Testis (tissue), 2 donors: ENCODE results near the gene PLA2R1.

ENCODE experiments used
- CTCF ChIP-seq, 3 experiments: fragments of 450-650 bp in 2 of 3; fragments of 200-600 bp in 1 of 3; sonication (generic) in 1 of 3; IDR thresholded peaks; one replicate each; pipeline ENCODE4 v1.5.1; 2016 to 2019; ENCODE audit warnings: antibody characterized with exemption in 3 of 3, mild to moderate bottlenecking in 2 of 3, moderate library complexity in 1 of 3
- POLR2A ChIP-seq: fragments of 450-650 bp; IDR thresholded peaks from one replicate; pipeline ENCODE4 v1.6.1; 2017; ENCODE audit warnings: antibody characterized with exemption, mild to moderate bottlenecking, moderate library complexity

DNA sequence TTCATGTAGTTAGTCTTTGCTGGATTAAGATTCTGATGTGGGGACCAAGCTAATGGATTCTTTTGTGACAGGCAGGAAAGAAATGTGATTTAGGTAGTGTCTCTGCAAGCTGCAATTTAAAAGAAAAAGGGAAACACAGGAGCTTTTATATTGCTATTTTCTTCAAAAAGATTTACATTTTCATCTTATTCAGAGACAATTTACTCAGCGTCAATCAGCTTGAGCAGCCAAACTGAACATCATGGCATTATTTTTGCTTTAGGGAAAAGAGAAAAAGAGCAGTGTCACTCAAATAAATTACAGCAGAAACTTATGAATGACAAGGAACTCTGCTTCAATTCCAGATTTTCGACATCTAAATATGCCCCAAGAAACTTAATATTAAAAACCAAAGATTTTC is 67.4 kb downstream of the PLA2R1 start:
- TF ChIP-seq POLR2A (no peak), CTCF (IDR thresholded peaks at IDR 0.05) (no peak)
